SK-N-SH (cell line): ENCODE data around the gene DGCR8. TPM values are rescaled to one million over a fixed set of nuclear protein-coding genes. Genes with fewer than 3 reads are reported as not detected.
"Not testable (repeated sequence)": the region's sequence is repeated elsewhere in the genome, so short reads cannot be mapped to it uniquely, and the experiment has no call there.

Experiments used
- CTCF ChIA-PET: fragments of 300-600, 350-600 bp; formaldehyde crosslinking; extraction: SDS; loops from one replicate; lab custom pipeline; 2021; lab: Yijun Ruan, JAX
- POLR2A ChIA-PET: fragments of 350-600 bp; sonication (Branson Sonifier 250); formaldehyde crosslinking; extraction: SDS; loops from one replicate; lab custom pipeline; 2020; ENCODE audit warnings: antibody characterized with exemption, inconsistent platforms; lab: Yijun Ruan, JAX
- DNase-seq: peaks from one replicate; pipeline ENCODE4 v3.0.0; 2012
- H2AFZ ChIP-seq: fragments of 200-600 bp; sonication (generic); 2 replicates; pipeline ENCODE4 v1.8.1; 2016; ENCODE audit warnings: antibody characterized with exemption, mild to moderate bottlenecking, low read depth
- H3F3A ChIP-seq: fragments of 200-600 bp; sonication (generic); replicated peaks from 2 replicates; pipeline ENCODE3; 2016; ENCODE audit warnings: antibody characterized with exemption, mild to moderate bottlenecking; ENCODE audit not compliant: insufficient read depth
- H3K27ac ChIP-seq, 2 experiments: fragments of 200-500 bp in 1 of 2; fragments of 200-600 bp in 1 of 2; sonication (Bioruptor generic) in 1 of 2; sonication (generic), shearing (Covaris generic) in 1 of 2; 2 replicates each; pipeline versions ENCODE4 v1.5.1 to v1.6.1; 2014 to 2016; ENCODE audit warnings: low read depth in 2 of 2, inconsistent platforms in 1 of 2, low read length in 1 of 2, mild to moderate bottlenecking in 1 of 2, mixed read lengths in 1 of 2
- H3K27me3 ChIP-seq: fragments of 200-600 bp; sonication (generic), shearing (Covaris generic); 2 replicates; pipeline ENCODE4 v1.6.1; 2016; ENCODE audit warnings: mixed run types; ENCODE audit not compliant: insufficient read depth
- H3K36me3 ChIP-seq, 2 experiments: fragments of 200-500 bp in 1 of 2; fragments of 200-600 bp in 1 of 2; sonication (Bioruptor generic) in 1 of 2; sonication (generic) in 1 of 2; replicated peaks in 1 of 2; 2 replicates each; pipeline versions ENCODE3 to v1.5.1; 2014 to 2016; ENCODE audit warnings: low read length in 1 of 2, mild to moderate bottlenecking in 1 of 2; ENCODE audit not compliant: insufficient read depth in 2 of 2, control insufficient read depth in 1 of 2
- H3K4me1 ChIP-seq, 2 experiments: fragments of 200-500 bp in 1 of 2; fragments of 200-600 bp in 1 of 2; sonication (Bioruptor generic) in 1 of 2; sonication (generic), shearing (Covaris generic) in 1 of 2; 2 replicates each; pipeline versions ENCODE4 v1.5.1 to v1.6.1; 2014 to 2016; ENCODE audit warnings: low read depth in 1 of 2, low read length in 1 of 2, mixed run types in 1 of 2; ENCODE audit not compliant: insufficient read depth in 2 of 2, control insufficient read depth in 1 of 2
- H3K4me2 ChIP-seq: fragments of 200-600 bp; sonication (generic), shearing (Covaris generic); 2 replicates; pipeline ENCODE4 v1.6.1; 2017; ENCODE audit warnings: mixed run types
- H3K4me3 ChIP-seq, 2 experiments: fragments of 200-500 bp in 1 of 2; fragments of 200-600 bp in 1 of 2; sonication (Bioruptor generic) in 1 of 2; sonication (generic), shearing (Covaris generic) in 1 of 2; 2 replicates each; pipeline versions ENCODE4 v1.5.1 to v1.8.1; 2014 to 2016; ENCODE audit warnings: low read depth in 2 of 2, inconsistent platforms in 1 of 2, low read length in 1 of 2, mild to moderate bottlenecking in 1 of 2, mixed read lengths in 1 of 2, moderate library complexity in 1 of 2
- H3K79me2 ChIP-seq: fragments of 200-600 bp; sonication (generic); 2 replicates; pipeline ENCODE4 v1.8.1; 2017; ENCODE audit warnings: mild to moderate bottlenecking; ENCODE audit not compliant: insufficient read depth
- H3K9ac ChIP-seq: fragments of 200-600 bp; sonication (generic); 2 replicates; pipeline ENCODE4 v1.6.1; 2017; ENCODE audit warnings: mixed run types
- H3K9me2 ChIP-seq: fragments of 200-600 bp; sonication (generic); 2 replicates; pipeline ENCODE4 v1.6.1; 2017; ENCODE audit warnings: mixed run types
- H3K9me3 ChIP-seq: fragments of 200-600 bp; sonication (generic); 2 replicates; pipeline ENCODE4 v1.6.1; 2017; ENCODE audit warnings: mixed run types, mild to moderate bottlenecking, moderate library complexity
- H4K20me1 ChIP-seq: fragments of 200-600 bp; sonication (generic); 2 replicates; pipeline ENCODE4 v1.6.1; 2017; ENCODE audit warnings: mild to moderate bottlenecking, mixed run types; ENCODE audit not compliant: insufficient read depth
- ELF1 ChIP-seq: IDR thresholded peaks from 2 replicates; pipeline ENCODE4 v1.4.0; 2012
- EP300 ChIP-seq, 2 experiments: IDR thresholded peaks; 2 replicates each; pipeline versions ENCODE4 v1.4.0 to v1.6.1; 2012; ENCODE audit warnings: borderline replicate concordance in 1 of 2, low read depth in 1 of 2, low read length in 1 of 2
- EZH2phosphoT487 ChIP-seq: fragments of 200-600 bp; sonication (generic); IDR thresholded peaks from 2 replicates; pipeline ENCODE4 v1.6.1; 2017; ENCODE audit warnings: low read depth, mixed run types, mild to moderate bottlenecking, antibody characterized with exemption, moderate library complexity, borderline replicate concordance
- GATA2 ChIP-seq: sonication (generic); formaldehyde crosslinking; IDR thresholded peaks from 2 replicates; pipeline ENCODE4 v1.5.0; 2020; ENCODE audit warnings: mild to moderate bottlenecking, missing genetic modification reagents
- JUND ChIP-seq: IDR thresholded peaks from 2 replicates; pipeline ENCODE4 v1.4.0; 2012
- NFIC ChIP-seq: IDR thresholded peaks from 2 replicates; pipeline ENCODE4 v1.4.0; 2012; ENCODE audit warnings: borderline replicate concordance
- PBX3 ChIP-seq: IDR thresholded peaks from 2 replicates; pipeline ENCODE4; 2012
- POLR2AphosphoS5 ChIP-seq: IDR thresholded peaks from 2 replicates; pipeline ENCODE4 v1.6.1; 2012; ENCODE audit warnings: low read depth, low read length
- RAD21 ChIP-seq: IDR thresholded peaks from 2 replicates; pipeline ENCODE4 v1.6.1; 2012; ENCODE audit warnings: mild to moderate bottlenecking, low read length
- SIN3A ChIP-seq: IDR thresholded peaks from 2 replicates; pipeline ENCODE4 v1.6.1; 2012; ENCODE audit warnings: low read depth, mild to moderate bottlenecking, low read length, moderate library complexity, borderline replicate concordance
- TAF1 ChIP-seq: IDR thresholded peaks from 2 replicates; pipeline ENCODE4 v1.6.1; 2012; ENCODE audit warnings: low read depth, mild to moderate bottlenecking, low read length, moderate library complexity, borderline replicate concordance
- USF1 ChIP-seq: IDR thresholded peaks from 2 replicates; pipeline ENCODE4 v1.4.0; 2012; ENCODE audit warnings: low read depth, borderline replicate concordance
- USF2 ChIP-seq: fragments of 150-350 bp; IDR thresholded peaks from 2 replicates; pipeline ENCODE4 v1.6.1; 2017; ENCODE audit warnings: antibody characterized with exemption, low read length, low read depth, borderline replicate concordance
- WGBS: methylation state at CpG from one replicate; pipeline ENCODE4 v1.1.6; 2017; ENCODE audit warnings: low lambda C conversion rate; 5-methylcytosine and 5-hydroxymethylcytosine counted together
- polyA plus RNA-seq, 3 experiments: library from polyadenylated mRNA; depleted of rRNA; stranded (reverse); fragments of >200 nt; gene quantifications; 2 replicates each; pipeline ENCODE4 v1.2.3, GENCODE V29; 2012
- TF ChIP-seq, protein P1 (sequence below): IDR thresholded peaks from 2 replicates; pipeline ENCODE4 v1.4.0; 2012; ENCODE audit warnings: low read depth

DGCR8 gene
- polyA plus RNA-seq, 1 of the 3 experiments (the other 2 are of a cell fraction): 26.5 TPM

- Histone ChIP-seq H3K4me1 (peaks cover 0 to 31% of the 10 kb centered on the region in 2 experiments; a peak in 1 of 4 replicates), H3K27me3 (no peaks in the 10 kb centered on the region), H3K9me2 (no peaks in the 10 kb centered on the region), H3K4me2 (no peak overlapping the region), H4K20me1 (no peaks in the 10 kb centered on the region), H3F3A (no peaks in the 10 kb centered on the region), H3K36me3 (no peaks in the 10 kb centered on the region), H2AFZ (no peak overlapping the region), H3K79me2 (0 out of 2 replicates have a peak, but pooled peaks cover 4% of the 10 kb centered on the region), H3K9ac (no peak overlapping the region), H3K4me3 (no peak overlapping the region), H3K9me3 (no peaks in the 10 kb centered on the region), H3K27ac (no peak overlapping the region)
- no peak for TF ChIP-seq ELF1
- TF ChIP-seq NFIC: no peak
- WGBS: 82% methylated on average over 5 of the region's 9 CpGs
- DNase-seq: no peak
- POLR2A ChIA-PET: no interaction called here
- CTCF ChIA-PET: interaction anchor here (0.7 to 1.6 kb wide), 4 partner anchors 21 to 157 kb away, joined by 3 to 6 read pairs (median 4); no protein-coding TSS in a partner anchor
Measured at GRCh38 chr22:20159076-20159475, 79.0 kb downstream of the DGCR8 start.

DNA sequence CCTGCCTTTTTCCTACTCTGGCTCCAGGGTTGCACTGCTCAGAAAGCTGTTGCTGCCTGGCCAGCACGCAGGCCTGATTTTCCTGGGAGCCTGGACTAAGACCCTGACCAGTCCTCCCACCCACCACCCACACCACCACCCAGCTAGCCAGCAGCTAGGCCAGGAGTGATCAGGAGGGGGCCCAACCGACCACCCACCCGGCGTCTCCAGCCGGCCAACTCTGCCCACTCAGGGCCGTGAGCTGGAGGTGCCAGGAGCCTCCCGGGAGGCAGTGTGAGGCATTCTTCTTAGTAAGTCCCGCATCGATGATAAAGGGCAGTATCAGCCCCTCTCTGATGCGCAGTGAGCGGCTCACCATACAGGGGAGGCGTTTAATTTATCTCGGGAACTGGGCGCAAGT, 79.5 kb downstream of the DGCR8 start:
- 91% methylated on average over 7 of the region's 14 CpGs for WGBS
- POLR2A ChIA-PET: interaction anchor here (0.9 kb wide), 1 partner anchor 125 kb away, joined by 6 read pairs; no protein-coding TSS in a partner anchor

GRCh38 chr22:20160041-20160440, 80.0 kb downstream of the DGCR8 start:
- Histone ChIP-seq H3K27ac (no peak overlapping the region), H3K4me1 (peaks cover 0 to 25% of the 10 kb centered on the region in 2 experiments; a peak in 1 of 4 replicates), H3F3A (no peaks in the 10 kb centered on the region), H3K36me3 (no peaks in the 10 kb centered on the region), H3K9me2 (no peaks in the 10 kb centered on the region), H4K20me1 (no peaks in the 10 kb centered on the region), H3K79me2 (0 out of 2 replicates have a peak, but pooled peaks cover 2% of the 10 kb centered on the region), H3K9me3 (no peaks in the 10 kb centered on the region), H3K27me3 (no peaks in the 10 kb centered on the region), H3K4me3 (no peak overlapping the region), H3K9ac (no peak overlapping the region), H3K4me2 (no peak overlapping the region), H2AFZ (no peak overlapping the region)
- no peak for DNase-seq
- WGBS: 70% methylated on average over 10 of the region's 10 CpGs
- no peak for TF ChIP-seq TAF1
- no peak for TF ChIP-seq JUND
- TF ChIP-seq USF1: no peak
- TF ChIP-seq POLR2AphosphoS5: no peak
- TF ChIP-seq GATA2 (CRISPR knock-in tag): no peak
- TF ChIP-seq EP300 (IDR thresholded peaks at IDR 0.05; ENCODE audit: borderline replicate concordance in 1 of 2, low read depth in 1 of 2, low read length in 1 of 2): no peak
- TF ChIP-seq EZH2phosphoT487: no peak
- TF ChIP-seq RAD21: no peak
- TF ChIP-seq, protein P1, sequence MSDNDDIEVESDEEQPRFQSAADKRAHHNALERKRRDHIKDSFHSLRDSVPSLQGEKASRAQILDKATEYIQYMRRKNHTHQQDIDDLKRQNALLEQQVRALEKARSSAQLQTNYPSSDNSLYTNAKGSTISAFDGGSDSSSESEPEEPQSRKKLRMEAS: no peak
- no peak for TF ChIP-seq PBX3
- TF ChIP-seq USF2: no peak
- TF ChIP-seq SIN3A: no peak
- ChIA-PET POLR2A (interaction anchor here (0.9 kb wide), 1 partner anchor 124 kb away, joined by 6 read pairs; no protein-coding TSS in a partner anchor), CTCF (interaction anchor here (1.3 to 1.6 kb wide), 2 partner anchors 20 to 125 kb away, joined by 3 to 6 read pairs; no protein-coding TSS in a partner anchor)

More for the DNA sequence above, 79.5 kb downstream of the DGCR8 start:
- not testable (repeated sequence) for H3K9me3 ChIP-seq, H3K36me3 ChIP-seq, H3K79me2 ChIP-seq, H3F3A ChIP-seq, H3K9me2 ChIP-seq, DNase-seq, H3K27me3 ChIP-seq, H3K9ac ChIP-seq, H4K20me1 ChIP-seq, H2AFZ ChIP-seq, H3K4me3 ChIP-seq, H3K4me2 ChIP-seq, H3K27ac ChIP-seq
- CTCF ChIA-PET: interaction anchor here (0.7 to 1.6 kb wide), 4 partner anchors 21 to 157 kb away, joined by 3 to 6 read pairs (median 4); no protein-coding TSS in a partner anchor
- H3K4me1 ChIP-seq: peaks cover 0 to 26% of the 10 kb centered on the region in 2 experiments; a peak in 1 of 4 replicates
